Bronchial epithelial cell (primary cell): ENCODE measurements around the gene SPATA25. TPM values are rescaled to one million over a fixed set of nuclear protein-coding genes. Genes with fewer than 3 reads are reported as not detected.

ENCODE experiments used
- DNase-seq: peaks from one replicate; pipeline ENCODE4 v3.0.0-alpha.2; 2010; ENCODE audit warnings: low read depth
- FAIRE-seq: peaks from 2 replicates; lab custom pipeline; 2011; peaks lifted over from hg19 to GRCh38; lab: Jason Lieb, UNC
- H3K27me3 ChIP-seq: 2 replicates; pipeline ENCODE4 v1.5.1; 2011; ENCODE audit warnings: low read length; ENCODE audit not compliant: control insufficient read depth, insufficient read depth
- H3K36me3 ChIP-seq: 2 replicates; pipeline ENCODE4 v1.5.1; 2011; ENCODE audit warnings: low read length; ENCODE audit not compliant: control insufficient read depth, insufficient read depth
- H3K4me3 ChIP-seq: 2 replicates; pipeline ENCODE4 v1.5.1; 2011; ENCODE audit warnings: mild to moderate bottlenecking, low read depth, low read length, control low read depth
- total RNA-seq: library from RNA; depleted of rRNA; stranded (reverse); fragments of >200 nt; gene quantifications from 2 replicates; pipeline ENCODE4 v1.2.1, GENCODE V29; 2014
- TF ChIP-seq, protein P1 (sequence below): IDR thresholded peaks from 2 replicates; pipeline ENCODE4 v1.5.1; 2011; ENCODE audit warnings: mild to moderate bottlenecking, moderate library complexity, low read length, control low read depth, inconsistent platforms; ENCODE audit not compliant: insufficient read depth, severe bottlenecking

The SPATA25 gene
- total RNA-seq, 1 donor from 2014 or later = 0.53 TPM

DNA sequence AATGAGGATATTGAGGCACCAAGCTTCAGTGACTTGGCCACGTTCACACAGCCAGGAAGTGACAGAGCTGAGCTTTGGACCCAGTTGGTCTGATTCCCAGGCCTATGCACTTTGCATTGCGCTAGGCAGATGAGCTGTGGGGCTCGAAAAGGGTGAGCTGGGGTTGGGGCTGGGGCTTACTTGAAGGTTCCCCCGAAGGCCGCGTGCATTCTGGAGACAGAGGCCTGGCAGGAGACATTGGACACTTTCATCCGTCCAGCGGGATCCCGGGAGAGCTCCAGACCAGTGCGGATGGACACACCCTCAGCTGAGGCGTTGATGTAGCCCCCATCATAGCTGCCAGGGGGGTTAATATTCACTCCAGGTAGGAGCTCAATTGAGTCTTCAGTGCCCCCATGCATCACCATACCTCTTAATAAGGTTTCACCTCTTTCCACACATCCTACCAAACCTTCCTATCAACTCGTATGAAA lies 21.9 kb upstream of the SPATA25 start:
- Histone ChIP-seq H3K36me3 (peaks cover 5% of the 10 kb centered on the region), H3K27me3 (no peaks in the 10 kb centered on the region), H3K4me3 (no peak overlapping the region)
- TF ChIP-seq, protein P1, sequence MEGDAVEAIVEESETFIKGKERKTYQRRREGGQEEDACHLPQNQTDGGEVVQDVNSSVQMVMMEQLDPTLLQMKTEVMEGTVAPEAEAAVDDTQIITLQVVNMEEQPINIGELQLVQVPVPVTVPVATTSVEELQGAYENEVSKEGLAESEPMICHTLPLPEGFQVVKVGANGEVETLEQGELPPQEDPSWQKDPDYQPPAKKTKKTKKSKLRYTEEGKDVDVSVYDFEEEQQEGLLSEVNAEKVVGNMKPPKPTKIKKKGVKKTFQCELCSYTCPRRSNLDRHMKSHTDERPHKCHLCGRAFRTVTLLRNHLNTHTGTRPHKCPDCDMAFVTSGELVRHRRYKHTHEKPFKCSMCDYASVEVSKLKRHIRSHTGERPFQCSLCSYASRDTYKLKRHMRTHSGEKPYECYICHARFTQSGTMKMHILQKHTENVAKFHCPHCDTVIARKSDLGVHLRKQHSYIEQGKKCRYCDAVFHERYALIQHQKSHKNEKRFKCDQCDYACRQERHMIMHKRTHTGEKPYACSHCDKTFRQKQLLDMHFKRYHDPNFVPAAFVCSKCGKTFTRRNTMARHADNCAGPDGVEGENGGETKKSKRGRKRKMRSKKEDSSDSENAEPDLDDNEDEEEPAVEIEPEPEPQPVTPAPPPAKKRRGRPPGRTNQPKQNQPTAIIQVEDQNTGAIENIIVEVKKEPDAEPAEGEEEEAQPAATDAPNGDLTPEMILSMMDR = no peak
- FAIRE-seq (no peak), DNase-seq (no peak)

DNA sequence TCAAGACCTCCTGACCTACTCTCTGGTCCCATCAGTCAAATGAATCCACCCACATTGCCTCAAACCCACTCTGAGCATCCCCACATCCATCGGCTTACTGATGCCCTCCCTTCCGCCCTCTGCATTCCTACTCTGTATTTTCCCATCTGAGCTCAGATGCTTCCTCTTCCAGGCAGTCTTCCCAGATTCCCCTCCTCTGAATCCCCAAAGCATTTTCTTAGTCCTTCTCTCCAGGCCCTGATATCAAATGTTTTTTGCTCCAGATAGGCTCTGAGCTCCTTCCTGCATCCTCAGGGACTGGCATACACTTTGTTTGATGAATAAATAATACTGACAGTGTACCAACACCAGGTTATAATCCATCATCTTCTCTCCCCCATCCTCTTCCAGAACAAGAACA lies 20.7 kb upstream of the SPATA25 start:
- DNase-seq (no peak), FAIRE-seq (no peak)
- peaks cover 6% of the 10 kb centered on the region for H3K36me3 ChIP-seq
- H3K4me3 ChIP-seq = no peak overlapping the region
- TF ChIP-seq, protein P1 = no peak
- no peaks in the 10 kb centered on the region for H3K27me3 ChIP-seq

DNA sequence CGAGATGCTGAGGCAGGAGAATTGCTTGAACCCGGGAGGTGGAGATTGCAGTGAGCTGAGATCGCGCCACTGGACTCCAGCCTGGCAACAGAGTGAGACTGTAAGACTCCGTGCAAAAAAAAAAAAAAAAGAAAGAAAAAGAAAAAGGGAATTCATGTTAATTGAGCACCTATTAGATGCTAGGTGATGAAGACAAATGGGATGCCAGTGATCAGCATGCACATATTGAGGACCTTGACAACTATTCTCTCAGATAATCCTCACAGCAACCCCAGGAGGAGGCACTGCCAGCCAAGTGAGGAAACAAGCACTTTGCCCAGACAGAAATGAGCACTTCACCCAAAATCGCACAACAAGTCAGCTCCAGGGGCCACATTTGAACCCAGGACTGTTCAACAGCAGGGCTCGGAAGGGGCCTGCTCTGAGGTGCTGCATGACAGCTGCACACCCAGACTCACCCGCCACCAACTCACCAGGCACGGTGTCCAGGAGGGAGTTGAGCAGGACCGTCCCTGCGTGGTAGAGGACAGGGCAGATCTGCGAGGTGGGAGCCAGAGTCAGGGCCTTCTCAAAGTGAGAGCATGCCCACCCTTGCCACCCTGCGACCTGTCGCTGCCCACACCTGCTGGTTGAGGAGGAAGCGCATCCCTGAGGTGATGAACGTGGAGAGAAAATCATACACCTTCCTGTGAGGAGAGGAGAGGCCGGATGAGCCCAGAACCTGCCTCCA lies 20.0 kb upstream of the SPATA25 start:
- TF ChIP-seq, protein P1 = no peak
- no peaks in the 10 kb centered on the region for H3K27me3 ChIP-seq
- H3K4me3 ChIP-seq = no peak overlapping the region
- H3K36me3 ChIP-seq = peaks cover 8% of the 10 kb centered on the region
- FAIRE-seq = no peak
- DNase-seq = no peak

DNA sequence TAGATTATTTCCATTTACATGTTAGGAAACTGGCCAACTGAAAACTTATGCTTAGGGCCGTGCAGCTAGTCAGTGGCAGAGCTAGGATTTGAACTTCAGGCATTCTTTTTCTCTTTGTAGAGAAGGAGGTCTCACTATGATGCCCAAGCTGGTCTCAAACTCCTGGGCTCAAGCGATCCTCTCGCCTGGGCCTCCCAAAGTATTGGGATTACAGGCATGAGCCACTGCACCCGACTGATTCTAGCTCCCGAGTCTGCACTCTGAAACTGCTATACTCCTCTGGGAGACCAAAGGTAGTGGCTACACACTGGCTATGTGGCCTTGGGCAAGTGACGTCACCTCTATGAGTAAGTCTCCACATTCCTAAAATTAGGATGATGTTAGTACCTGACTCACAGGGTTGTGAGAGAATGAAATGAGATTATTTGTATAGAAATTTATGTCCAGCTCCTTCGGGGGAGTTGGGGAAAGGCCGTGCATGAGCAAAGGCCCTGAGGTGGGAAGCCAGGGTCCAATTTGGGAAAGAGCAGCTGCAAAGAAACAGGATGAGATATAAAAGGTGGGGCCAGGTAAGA lies 18.2 kb upstream of the SPATA25 start:
- TF ChIP-seq, protein P1 = no peak
- Histone ChIP-seq H3K4me3 (no peak overlapping the region), H3K27me3 (no peaks in the 10 kb centered on the region), H3K36me3 (peaks cover 11% of the 10 kb centered on the region)
- FAIRE-seq (no peak), DNase-seq (peak; percentile 93)

DNA sequence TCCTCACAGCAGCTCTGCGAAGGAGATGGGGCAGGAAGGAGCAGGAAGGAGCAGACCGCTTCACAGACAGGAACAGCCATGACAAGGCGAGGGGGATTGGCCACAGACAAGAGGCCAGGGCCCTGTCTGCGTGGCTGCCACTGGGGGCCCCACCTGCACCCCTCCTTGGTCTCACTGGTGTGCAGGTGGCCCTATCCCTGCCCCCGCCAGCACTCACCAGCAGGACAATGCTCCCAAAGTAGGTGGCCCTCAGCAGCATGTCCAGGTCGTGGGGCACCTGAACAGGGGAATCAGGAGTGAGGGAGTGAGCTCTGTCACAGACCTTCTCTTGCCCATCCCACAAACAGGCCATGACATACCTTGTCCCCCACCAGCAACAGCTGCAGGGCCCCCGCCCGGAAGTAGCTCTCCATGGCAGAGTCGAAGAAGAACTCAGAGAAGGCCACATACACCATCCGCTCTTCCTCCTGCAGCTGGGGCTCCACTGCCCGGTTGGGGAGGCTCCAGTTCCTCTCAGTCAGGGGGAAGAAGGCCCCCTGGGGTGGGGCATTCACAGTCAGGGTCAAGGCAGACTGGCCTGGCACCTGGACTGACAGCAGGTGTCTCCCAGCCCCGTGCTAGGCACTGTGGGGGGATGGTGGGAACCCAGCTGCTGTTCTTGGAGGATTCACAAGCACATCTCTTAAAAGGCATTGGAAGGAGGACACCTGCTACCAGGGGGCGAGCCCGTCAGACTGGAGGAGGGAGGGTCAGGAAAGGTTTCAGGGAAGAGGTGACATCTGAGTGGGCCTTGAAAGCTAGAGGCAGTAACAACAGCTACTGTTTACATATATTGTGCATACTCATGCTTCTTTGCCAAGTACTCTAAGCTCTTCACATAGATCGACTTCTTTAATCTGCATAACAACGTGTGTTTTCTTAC lies 17.4 kb upstream of the SPATA25 start:
- Histone ChIP-seq H3K36me3 (peaks cover 11% of the 10 kb centered on the region), H3K4me3 (no peak overlapping the region), H3K27me3 (no peaks in the 10 kb centered on the region)
- TF ChIP-seq, protein P1 = no peak
- no peak for DNase-seq
- FAIRE-seq = no peak
